ENCODE results near the gene ACYP2.

GRCh38 chr2:54295911-54296310, 180.5 kb downstream of the ACYP2 start:
- TF ChIP-seq, protein P1, sequence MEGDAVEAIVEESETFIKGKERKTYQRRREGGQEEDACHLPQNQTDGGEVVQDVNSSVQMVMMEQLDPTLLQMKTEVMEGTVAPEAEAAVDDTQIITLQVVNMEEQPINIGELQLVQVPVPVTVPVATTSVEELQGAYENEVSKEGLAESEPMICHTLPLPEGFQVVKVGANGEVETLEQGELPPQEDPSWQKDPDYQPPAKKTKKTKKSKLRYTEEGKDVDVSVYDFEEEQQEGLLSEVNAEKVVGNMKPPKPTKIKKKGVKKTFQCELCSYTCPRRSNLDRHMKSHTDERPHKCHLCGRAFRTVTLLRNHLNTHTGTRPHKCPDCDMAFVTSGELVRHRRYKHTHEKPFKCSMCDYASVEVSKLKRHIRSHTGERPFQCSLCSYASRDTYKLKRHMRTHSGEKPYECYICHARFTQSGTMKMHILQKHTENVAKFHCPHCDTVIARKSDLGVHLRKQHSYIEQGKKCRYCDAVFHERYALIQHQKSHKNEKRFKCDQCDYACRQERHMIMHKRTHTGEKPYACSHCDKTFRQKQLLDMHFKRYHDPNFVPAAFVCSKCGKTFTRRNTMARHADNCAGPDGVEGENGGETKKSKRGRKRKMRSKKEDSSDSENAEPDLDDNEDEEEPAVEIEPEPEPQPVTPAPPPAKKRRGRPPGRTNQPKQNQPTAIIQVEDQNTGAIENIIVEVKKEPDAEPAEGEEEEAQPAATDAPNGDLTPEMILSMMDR (IDR thresholded peaks at IDR 0.05): no peak
- TF ChIP-seq POLR2A (IDR thresholded peaks at IDR 0.05) (no peak), POLR2AphosphoS5 (IDR thresholded peaks at IDR 0.05) (no peak)
